ENCODE measurements around the gene CNTNAP2.

GRCh38 chr7:148079206-148080080 is 1962.8 kb downstream of the CNTNAP2 start:
- TF ChIP-seq, protein P1, sequence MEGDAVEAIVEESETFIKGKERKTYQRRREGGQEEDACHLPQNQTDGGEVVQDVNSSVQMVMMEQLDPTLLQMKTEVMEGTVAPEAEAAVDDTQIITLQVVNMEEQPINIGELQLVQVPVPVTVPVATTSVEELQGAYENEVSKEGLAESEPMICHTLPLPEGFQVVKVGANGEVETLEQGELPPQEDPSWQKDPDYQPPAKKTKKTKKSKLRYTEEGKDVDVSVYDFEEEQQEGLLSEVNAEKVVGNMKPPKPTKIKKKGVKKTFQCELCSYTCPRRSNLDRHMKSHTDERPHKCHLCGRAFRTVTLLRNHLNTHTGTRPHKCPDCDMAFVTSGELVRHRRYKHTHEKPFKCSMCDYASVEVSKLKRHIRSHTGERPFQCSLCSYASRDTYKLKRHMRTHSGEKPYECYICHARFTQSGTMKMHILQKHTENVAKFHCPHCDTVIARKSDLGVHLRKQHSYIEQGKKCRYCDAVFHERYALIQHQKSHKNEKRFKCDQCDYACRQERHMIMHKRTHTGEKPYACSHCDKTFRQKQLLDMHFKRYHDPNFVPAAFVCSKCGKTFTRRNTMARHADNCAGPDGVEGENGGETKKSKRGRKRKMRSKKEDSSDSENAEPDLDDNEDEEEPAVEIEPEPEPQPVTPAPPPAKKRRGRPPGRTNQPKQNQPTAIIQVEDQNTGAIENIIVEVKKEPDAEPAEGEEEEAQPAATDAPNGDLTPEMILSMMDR (IDR thresholded peaks at IDR 0.05): no peak
- TF ChIP-seq POLR2A (IDR thresholded peaks at IDR 0.05): no peak
